ENCODE data around the gene CHRNE. TPM values are rescaled to one million over a fixed set of nuclear protein-coding genes. Genes with fewer than 3 reads are reported as not detected.
A peak's percentile ranks its signal among the peaks of the same experiment; 100 is the strongest.

CHRNE gene
- total and polyA plus RNA-seq, 2 of the 13 experiments (the other 11 are each of a cell fraction or from before 2014, with no cell fraction given) = 0.53 to 0.59 TPM

GRCh38 chr17:4939796-4940554 is 37.1 kb upstream of the CHRNE start, which contains the start of the genes RNF167 and SLC25A11 (continued):
- TF ChIP-seq ZBED4 (CRISPR knock-in tag; IDR thresholded peaks at IDR 0.05; ENCODE audit: borderline replicate concordance) = peak; percentile 69
- no peak for TF ChIP-seq ZXDC (CRISPR knock-in tag; IDR thresholded peaks at IDR 0.05)
- no peak; the same call in 1 of the 2 replicates for TF ChIP-seq ZNF740 (CRISPR knock-in tag; IDR thresholded peaks at IDR 0.05)
- TF ChIP-seq ZMAT5 (CRISPR knock-in tag; IDR thresholded peaks at IDR 0.05; ENCODE audit: borderline replicate concordance, low read depth) = no peak
- no peak for TF ChIP-seq POGK (CRISPR knock-in tag; conservative IDR thresholded peaks at IDR 0.05)
- peak; percentile 87 for TF ChIP-seq ESRRA (CRISPR knock-in tag; IDR thresholded peaks at IDR 0.05; ENCODE audit: low read depth)
- no peak for TF ChIP-seq ZNF256 (CRISPR knock-in tag; conservative IDR thresholded peaks at IDR 0.05)
- no peak for TF ChIP-seq KAT2B (IDR thresholded peaks at IDR 0.05; ENCODE audit: borderline replicate concordance, low read depth, low read length)
- TF ChIP-seq KMT2B (CRISPR knock-in tag; IDR thresholded peaks at IDR 0.05) = 0 out of 2 replicates have a peak, but pooled peaks have one; percentile 30
- TF ChIP-seq ZNF292 (CRISPR knock-in tag; IDR thresholded peaks at IDR 0.05; ENCODE audit: borderline replicate concordance, low read depth) = no peak
- TF ChIP-seq CC2D1A (CRISPR knock-in tag; IDR thresholded peaks at IDR 0.05) = no peak
- TF ChIP-seq FOXJ3 (CRISPR knock-in tag; IDR thresholded peaks at IDR 0.05; ENCODE audit: borderline replicate concordance) = no peak
- no peak for TF ChIP-seq ZNF468 (CRISPR knock-in tag; IDR thresholded peaks at IDR 0.05)
- no peak for TF ChIP-seq MAZ (IDR thresholded peaks at IDR 0.05; ENCODE audit: borderline replicate concordance, low read depth, low read length)
- TF ChIP-seq MAZ (CRISPR knock-in tag; IDR thresholded peaks at IDR 0.05; ENCODE audit: low read depth) = peak; percentile 64; the same call in 1 of the 2 replicates
- no peak for TF ChIP-seq U2AF1 (optimal IDR thresholded peaks at IDR 0.05; ENCODE audit: low read depth, low read length)
- TF ChIP-seq ZNF280B (CRISPR knock-in tag; IDR thresholded peaks at IDR 0.05; ENCODE audit: borderline replicate concordance) = no peak
